T-helper 1 cell (primary cell): Measurements from ENCODE around the gene ITGB2.
"Not testable (repeated sequence)": the region's sequence is repeated elsewhere in the genome, so short reads cannot be mapped to it uniquely, and the experiment has no call there.

Experiments used
- DNase-seq, 5 donors: peaks; one replicate each; pipeline ENCODE4 v3.0.0-alpha.2; 2012 to 2020

Gene ITGB2

GRCh38 chr21:44880405-44881197, 40.1 kb downstream of the ITGB2 start:
- peak in 1 of 5 donors; percentile 48 for DNase-seq

- not testable (repeated sequence) for DNase-seq
Observed at GRCh38 chr21:44879238-44879637, 41.5 kb downstream of the ITGB2 start.

GRCh38 chr21:44878053-44878982, 42.4 kb downstream of the ITGB2 start:
- no peak for DNase-seq

- DNase-seq = no peak
Observed at GRCh38 chr21:44876849-44877575, 43.7 kb downstream of the ITGB2 start.

DNA sequence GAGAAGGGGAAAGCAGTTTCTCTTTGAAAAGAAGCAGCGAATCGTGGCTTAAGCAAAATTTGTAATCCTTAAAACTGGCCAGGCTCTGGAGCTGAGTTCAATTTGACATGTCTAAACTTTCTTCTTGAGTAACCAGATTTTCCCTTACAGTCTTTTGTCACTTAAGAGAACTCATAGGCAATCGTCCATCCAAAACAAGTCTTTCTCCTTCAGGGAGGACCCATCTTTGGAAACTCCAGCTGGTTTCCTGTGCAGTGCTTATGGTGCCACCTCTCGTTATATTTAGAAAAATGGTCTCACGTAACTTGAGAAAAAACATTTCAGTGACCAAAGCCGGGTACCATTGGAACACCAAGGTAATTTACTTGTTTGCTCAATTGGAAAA, 45.4 kb downstream of the ITGB2 start:
- DNase-seq = peak in 1 of 5 donors; percentile 55

GRCh38 chr21:44874497-44875315, 46.0 kb downstream of the ITGB2 start:
- peak in 3 of 5 donors; percentile 23 to 61 (median 23) for DNase-seq

DNA sequence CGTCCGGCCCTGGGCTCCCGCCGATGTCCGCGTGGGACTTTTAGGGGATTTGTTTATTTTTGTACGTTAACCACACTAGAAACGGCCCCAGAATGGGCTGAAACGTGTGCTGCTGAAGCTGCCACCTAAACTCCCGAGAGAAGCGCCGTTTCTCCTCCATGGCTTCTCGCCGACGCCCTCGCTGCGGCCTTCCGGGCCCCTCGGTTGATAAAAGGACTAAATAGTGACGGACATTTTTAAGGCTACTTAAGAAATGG, 46.5 kb downstream of the ITGB2 start:
- peak in 1 of 5 donors; percentile 22 for DNase-seq

GRCh38 chr21:44873356-44874239, 47.1 kb downstream of the ITGB2 start, which contains the start of gene PTTG1IP:
PTTG1IP (minus strand) TSS chr21:44873690; CDS start chr21:44873616, 74 bp downstream.
- peak; percentile 98 to 100 (median 99) for DNase-seq

DNA sequence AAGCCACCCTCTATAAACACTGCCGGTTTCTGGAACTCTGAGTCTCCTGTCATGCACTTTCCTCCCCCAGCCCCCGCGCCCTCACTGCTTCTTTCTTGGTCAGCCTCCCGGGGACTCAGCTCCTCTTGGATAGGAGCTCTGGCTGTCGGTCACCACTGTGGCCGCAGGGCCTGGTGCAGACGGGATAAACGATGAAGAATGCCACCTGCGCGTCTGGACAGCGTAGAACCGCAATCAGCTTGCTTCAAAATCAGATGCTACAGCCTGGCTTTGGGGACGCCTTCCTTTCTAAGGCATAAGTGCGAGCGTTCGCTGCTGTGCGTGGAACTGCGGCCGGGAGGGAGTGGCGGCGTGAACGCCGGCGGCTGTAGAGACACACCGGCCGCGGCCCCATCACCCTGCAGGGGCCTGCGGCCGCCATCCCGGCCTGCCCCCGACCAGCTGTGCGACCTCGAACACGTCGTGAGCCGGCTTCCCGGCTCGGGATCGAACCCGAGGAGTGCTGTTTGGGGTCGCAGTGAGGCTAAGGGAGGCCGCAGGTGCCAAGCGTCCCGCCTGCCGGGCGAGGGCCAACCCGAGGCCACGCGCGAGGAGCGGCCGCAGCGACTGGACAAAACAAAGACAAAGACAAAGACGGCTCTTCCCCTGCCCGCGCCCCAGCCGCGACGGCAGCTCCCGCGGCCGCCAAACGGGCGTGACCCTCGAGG, 47.9 kb downstream of the ITGB2 start:
- DNase-seq = no peak

DNA sequence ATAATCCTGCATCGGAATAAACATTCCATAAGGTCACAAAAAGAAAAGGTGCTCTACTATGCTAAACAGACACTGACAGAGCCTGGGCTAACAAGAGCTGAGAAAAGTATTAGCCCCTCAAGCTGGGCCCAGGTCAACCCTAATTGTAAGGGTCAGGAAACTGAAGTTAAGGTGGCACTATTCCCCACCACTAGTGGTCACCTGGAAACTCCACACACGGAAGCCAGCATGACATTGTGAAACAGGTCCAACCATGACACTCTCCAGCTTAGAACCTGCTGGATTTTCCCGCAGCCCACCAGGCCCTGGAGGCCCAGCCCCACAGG, 48.4 kb downstream of the ITGB2 start:
- DNase-seq = no peak

GRCh38 chr21:44871576-44872269, 49.0 kb downstream of the ITGB2 start:
- DNase-seq = no peak

GRCh38 chr21:44870748-44871495, 49.8 kb downstream of the ITGB2 start:
- DNase-seq = peak in 1 of 5 donors; percentile 31

DNA sequence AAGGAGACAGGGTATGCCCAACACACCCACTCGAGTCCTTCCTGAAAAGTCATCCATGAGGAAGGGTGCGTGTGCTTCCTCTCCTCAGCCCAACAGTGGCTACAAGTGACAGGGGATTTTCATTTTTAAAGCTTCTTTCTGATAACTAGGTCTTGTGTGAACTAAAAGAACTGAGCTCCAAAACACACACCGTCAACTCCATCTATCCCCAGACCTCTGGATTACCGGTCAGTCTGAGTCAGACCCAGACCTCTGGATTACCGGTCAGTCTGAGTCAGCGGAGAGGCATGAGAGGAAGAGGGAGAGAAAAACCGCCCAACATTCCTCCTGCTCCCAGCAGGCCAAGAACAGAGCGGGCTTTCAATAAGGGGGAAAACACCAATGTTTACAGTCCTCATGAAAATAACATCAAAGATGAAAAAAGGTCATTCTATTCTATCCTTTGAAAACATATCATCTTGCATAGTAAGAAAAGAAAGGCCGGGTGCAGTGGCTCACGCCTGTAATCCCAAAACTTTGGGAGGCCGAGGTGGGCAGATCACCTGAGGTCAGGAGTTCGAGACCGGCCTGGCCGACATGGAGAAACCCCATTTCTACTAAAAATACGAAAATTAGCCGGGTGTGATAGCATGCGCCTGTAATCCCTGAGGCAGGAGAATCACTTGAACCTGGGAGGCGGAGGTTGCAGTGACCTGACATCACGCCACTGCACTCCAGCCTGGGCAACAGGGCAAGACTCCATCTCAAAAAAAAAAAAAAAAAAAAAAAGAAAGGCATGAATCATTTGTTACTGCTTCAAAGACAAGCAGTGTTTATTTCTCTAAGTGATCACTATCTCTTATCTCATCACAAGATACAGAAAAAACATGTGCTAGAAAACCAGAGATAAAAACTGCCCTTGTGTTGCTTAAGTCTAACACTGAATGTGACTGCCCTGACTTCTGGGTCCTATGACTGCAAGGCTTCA, 50.6 kb downstream of the ITGB2 start:
- no peak for DNase-seq

- DNase-seq = no peak
Observed at GRCh38 chr21:44868707-44869106, 52.0 kb downstream of the ITGB2 start.

GRCh38 chr21:44867999-44868700, 52.5 kb downstream of the ITGB2 start:
- DNase-seq = peak in 3 of 5 donors; percentile 42 to 65 (median 42)

- no peak for DNase-seq
Observed at GRCh38 chr21:44867464-44867863, 53.2 kb downstream of the ITGB2 start.

DNA sequence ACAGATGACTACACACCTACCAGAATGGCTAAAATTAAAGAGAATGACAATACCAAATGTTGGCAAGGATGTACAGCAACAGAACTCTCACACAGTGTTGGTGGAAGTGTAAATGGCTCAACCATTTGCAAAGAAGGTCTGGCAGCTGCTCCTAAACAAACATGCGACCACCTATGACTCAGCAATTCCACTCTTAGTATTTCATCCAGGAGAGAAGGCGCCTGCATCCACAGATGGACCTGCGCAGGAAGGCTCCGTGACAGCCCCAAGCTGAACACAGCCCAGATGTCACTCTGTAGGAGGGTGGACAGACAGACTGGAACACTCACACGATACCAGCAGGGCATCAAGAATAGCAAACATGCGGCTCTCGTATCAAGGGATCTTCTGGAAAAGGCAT, 53.9 kb downstream of the ITGB2 start:
- no peak for DNase-seq
